Measurements from ENCODE around the gene RALGPS1.

GRCh38 chr9:126939821-126940221 is 25.2 kb downstream of the RALGPS1 start:
- TF ChIP-seq EZH2 (IDR thresholded peaks at IDR 0.05): no peak
- TF ChIP-seq CTCF (IDR thresholded peaks at IDR 0.05): no peak
